Gastrocnemius medialis (tissue), 4 donors: ENCODE measurements around the gene ACSBG1. TPM values are rescaled to one million over a fixed set of nuclear protein-coding genes. Genes with fewer than 3 reads are reported as not detected.

Source experiments
- ATAC-seq, 2 donors: fragments of 150-250 bp; one replicate each; pipeline ENCODE4 v1.9.1; 2016
- DNase-seq, 2 donors: peaks; one replicate each; pipeline ENCODE4 v3.0.0-alpha.2; 2019
- H3K27ac ChIP-seq, 4 donors: fragments of 200-600 bp; sonication (generic); 1 replicate in 1 of 4; 2 replicates in 3 of 4; pipeline ENCODE4 v1.5.1; 2016 to 2018; ENCODE audit warnings: mild to moderate bottlenecking in 2 of 4, moderate library complexity in 1 of 4
- H3K27me3 ChIP-seq, 3 donors: fragments of 200-600 bp; sonication (generic) in 2 of 3; 1 replicate in 1 of 3; 2 replicates in 2 of 3; pipeline versions ENCODE4 v1.5.1 to v1.6.0; 2016 to 2019; ENCODE audit warnings: mild to moderate bottlenecking in 1 of 3, moderate library complexity in 1 of 3
- H3K36me3 ChIP-seq, 2 donors: fragments of 200-600 bp; sonication (generic) in 1 of 2; one replicate each; pipeline ENCODE4 v1.5.1; 2017 to 2018
- H3K4me1 ChIP-seq, 2 donors: fragments of 200-600 bp; sonication (generic) in 1 of 2; one replicate each; pipeline ENCODE4 v1.5.1; 2016 to 2017; ENCODE audit warnings: mild to moderate bottlenecking in 2 of 2
- H3K4me3 ChIP-seq, 4 donors: fragments of 200-600 bp; sonication (generic) in 3 of 4; 1 replicate in 1 of 4; 2 replicates in 3 of 4; pipeline ENCODE4 v1.5.1; 2016 to 2019; ENCODE audit warnings: mild to moderate bottlenecking in 2 of 4
- H3K9me3 ChIP-seq, 3 donors: fragments of 200-600 bp; sonication (generic) in 2 of 3; 1 replicate in 1 of 3; 2 replicates in 2 of 3; pipeline ENCODE4 v1.5.1; 2016 to 2019
- POLR2A ChIP-seq, 2 donors: fragments of 450-650 bp; IDR thresholded peaks; one replicate each; pipeline ENCODE4 v1.6.1; 2017; ENCODE audit warnings: antibody characterized with exemption in 2 of 2, mild to moderate bottlenecking in 2 of 2, moderate library complexity in 2 of 2
- in situ Hi-C, 4 donors: fragments of 200-750 bp; cut with MboI; loops; one replicate each; pipeline versions ENCODE4 v1.15.0 to v1.8.0; 2017; ENCODE audit warnings: low sequenced_read_pairs in 4 of 4
- intact Hi-C: fragments of 100-400 bp; cut with DNase I; formaldehyde crosslinking; loops from one replicate; pipeline ENCODE4 v1.15.1; 2023; ENCODE audit warnings: low total_unique reads
- total RNA-seq, 4 donors: library from RNA; depleted of rRNA; stranded (reverse); fragments of >200 nt; gene quantifications; one replicate each; pipeline versions ENCODE4 v1.1.0 to v1.2.3, GENCODE V29; 2016
- TF ChIP-seq, protein P1 (sequence below), 5 experiments: fragments of 450-650 bp in 3 of 5; fragments of 200-600 bp in 2 of 5; sonication (generic) in 2 of 5; IDR thresholded peaks in 4 of 5; conservative IDR thresholded peaks in 1 of 5; 1 replicate in 4 of 5; 2 replicates in 1 of 5; pipeline ENCODE4 v1.5.1; 2016 to 2019; ENCODE audit warnings: antibody characterized with exemption in 5 of 5, mild to moderate bottlenecking in 3 of 5, moderate library complexity in 3 of 5

The ACSBG1 gene
- total RNA-seq, 4 donors from 2014 or later, result 1.9 TPM; not detected in 3

DNA sequence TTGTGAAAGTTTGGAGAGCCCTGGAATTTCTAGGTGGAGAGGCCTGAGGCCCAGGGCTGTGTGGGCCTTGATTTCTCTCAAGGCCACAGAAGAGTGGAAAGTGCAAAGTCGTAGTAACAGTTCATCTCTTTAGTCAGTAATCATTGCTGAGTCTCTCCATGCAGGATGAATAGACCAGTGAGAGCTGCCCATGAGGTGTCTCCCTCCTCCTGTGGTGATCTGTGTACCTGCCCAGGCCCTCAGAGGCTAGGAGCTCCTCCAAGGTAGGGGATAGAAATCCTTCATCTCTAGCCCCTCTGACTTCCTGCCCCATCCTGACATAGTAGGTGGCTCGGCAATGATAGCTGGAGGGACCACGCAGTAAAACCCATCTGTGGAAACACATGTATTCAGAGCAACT, 92.0 kb downstream of the ACSBG1 start:
- intact Hi-C loops (loop anchor here (10.0 kb wide), 1 partner anchor 292 kb away; the partner anchor contains the start of gene IREB2), in situ Hi-C loops (loop anchor here in 2 of 4 donors (25.0 kb wide), 1 partner anchor 295 kb away; the partner anchor contains the start of gene IREB2 (in 2 of the 2))
- Histone ChIP-seq H3K36me3 (no peaks in the 10 kb centered on the region), H3K27ac (no peak overlapping the region), H3K4me3 (no peak overlapping the region), H3K27me3 (no peaks in the 10 kb centered on the region), H3K9me3 (no peaks in the 10 kb centered on the region), H3K4me1 (peaks cover 7 to 13% of the 10 kb centered on the region in 2 donors)
- no peak for DNase-seq
- TF ChIP-seq, protein P1, sequence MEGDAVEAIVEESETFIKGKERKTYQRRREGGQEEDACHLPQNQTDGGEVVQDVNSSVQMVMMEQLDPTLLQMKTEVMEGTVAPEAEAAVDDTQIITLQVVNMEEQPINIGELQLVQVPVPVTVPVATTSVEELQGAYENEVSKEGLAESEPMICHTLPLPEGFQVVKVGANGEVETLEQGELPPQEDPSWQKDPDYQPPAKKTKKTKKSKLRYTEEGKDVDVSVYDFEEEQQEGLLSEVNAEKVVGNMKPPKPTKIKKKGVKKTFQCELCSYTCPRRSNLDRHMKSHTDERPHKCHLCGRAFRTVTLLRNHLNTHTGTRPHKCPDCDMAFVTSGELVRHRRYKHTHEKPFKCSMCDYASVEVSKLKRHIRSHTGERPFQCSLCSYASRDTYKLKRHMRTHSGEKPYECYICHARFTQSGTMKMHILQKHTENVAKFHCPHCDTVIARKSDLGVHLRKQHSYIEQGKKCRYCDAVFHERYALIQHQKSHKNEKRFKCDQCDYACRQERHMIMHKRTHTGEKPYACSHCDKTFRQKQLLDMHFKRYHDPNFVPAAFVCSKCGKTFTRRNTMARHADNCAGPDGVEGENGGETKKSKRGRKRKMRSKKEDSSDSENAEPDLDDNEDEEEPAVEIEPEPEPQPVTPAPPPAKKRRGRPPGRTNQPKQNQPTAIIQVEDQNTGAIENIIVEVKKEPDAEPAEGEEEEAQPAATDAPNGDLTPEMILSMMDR (IDR thresholded peaks at IDR 0.05 in 4 of 5, conservative IDR thresholded peaks at IDR 0.05 in 1 of 5), result no peak
- no peak for TF ChIP-seq POLR2A (IDR thresholded peaks at IDR 0.05)
- ATAC-seq, result no peak

DNA sequence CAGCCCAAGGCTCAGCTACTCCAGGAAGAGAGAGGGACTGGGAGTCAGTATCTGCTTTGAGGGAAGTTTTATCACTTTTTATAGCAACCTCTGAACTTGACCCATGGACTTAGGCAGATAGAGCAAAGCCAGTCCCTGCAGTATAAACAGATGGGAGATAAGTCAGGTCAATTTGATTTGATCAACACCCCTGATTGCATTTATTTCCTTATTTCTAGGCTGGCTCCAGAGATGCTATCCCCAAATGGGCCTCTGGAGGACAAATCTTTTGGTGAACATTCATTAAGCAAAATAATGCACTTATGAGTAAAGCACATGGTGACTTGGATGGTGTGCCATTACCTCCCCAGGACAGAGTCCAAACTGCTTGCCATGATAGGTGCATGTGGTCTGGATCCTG, 94.1 kb downstream of the ACSBG1 start:
- Histone ChIP-seq H3K27me3 (no peaks in the 10 kb centered on the region), H3K36me3 (no peaks in the 10 kb centered on the region), H3K27ac (no peak overlapping the region), H3K9me3 (no peaks in the 10 kb centered on the region), H3K4me1 (no peaks in the 10 kb centered on the region), H3K4me3 (no peak overlapping the region)
- intact Hi-C loops (loop anchor here (10.0 kb wide), 1 partner anchor 295 kb away; the partner anchor contains the start of gene IREB2), in situ Hi-C loops (loop anchor here in 2 of 4 donors (25.0 kb wide), 1 partner anchor 297 kb away; the partner anchor contains the start of gene IREB2 (in 2 of the 2))
- TF ChIP-seq, protein P1 (IDR thresholded peaks at IDR 0.05 in 4 of 5, conservative IDR thresholded peaks at IDR 0.05 in 1 of 5), result no peak
- no peak for TF ChIP-seq POLR2A (IDR thresholded peaks at IDR 0.05)
- ATAC-seq (no peak), DNase-seq (no peak)

DNA sequence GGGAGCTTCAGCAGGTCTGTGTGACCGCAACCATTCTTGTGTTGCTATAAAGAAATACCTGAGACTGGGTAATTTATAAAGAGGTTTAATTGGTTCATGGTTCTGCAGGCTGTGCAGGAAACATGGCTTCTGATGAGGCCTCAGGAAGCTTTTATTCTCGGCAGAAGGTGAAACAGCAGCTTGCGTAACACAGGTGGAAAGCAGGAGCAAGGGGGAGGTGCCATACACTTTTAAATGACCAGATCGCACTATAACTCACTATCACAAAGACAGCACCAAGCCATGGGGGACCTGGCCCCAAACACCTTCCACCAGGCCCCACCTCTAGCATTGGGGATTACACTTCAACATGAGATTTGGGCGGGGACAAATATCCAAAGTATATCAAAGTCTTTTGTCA, 94.8 kb downstream of the ACSBG1 start:
- Histone ChIP-seq H3K27me3 (no peaks in the 10 kb centered on the region), H3K27ac (no peak overlapping the region), H3K4me3 (no peak overlapping the region), H3K36me3 (no peaks in the 10 kb centered on the region), H3K9me3 (no peaks in the 10 kb centered on the region), H3K4me1 (no peaks in the 10 kb centered on the region)
- intact Hi-C loops, result no loop called here
- DNase-seq, result no peak
- in situ Hi-C loops, result loop anchor here in 2 of 4 donors (25.0 kb wide), 1 partner anchor 298 kb away; the partner anchor contains the start of gene IREB2 (in 2 of the 2)
- ATAC-seq, result no peak
- no peak for TF ChIP-seq POLR2A (IDR thresholded peaks at IDR 0.05)
- TF ChIP-seq, protein P1 (IDR thresholded peaks at IDR 0.05 in 4 of 5, conservative IDR thresholded peaks at IDR 0.05 in 1 of 5), result no peak

- DNase-seq, result no peak
- Histone ChIP-seq H3K27ac (no peak overlapping the region), H3K4me3 (no peak overlapping the region), H3K27me3 (no peaks in the 10 kb centered on the region), H3K4me1 (peaks cover 19% of the 10 kb centered on the region in 2 donors), H3K9me3 (no peaks in the 10 kb centered on the region), H3K36me3 (no peaks in the 10 kb centered on the region)
- intact Hi-C loops, result loop anchor here (5.0 kb wide), 1 partner anchor 44 kb away; no protein-coding TSS in a partner anchor
- no peak for ATAC-seq
- in situ Hi-C loops, result loop anchor here in 2 of 4 donors (25.0 kb wide), 1 partner anchor 304 kb away; the partner anchor contains the start of gene IREB2 (in 2 of the 2)
- TF ChIP-seq, protein P1 (IDR thresholded peaks at IDR 0.05 in 4 of 5, conservative IDR thresholded peaks at IDR 0.05 in 1 of 5), result no peak
- TF ChIP-seq POLR2A (IDR thresholded peaks at IDR 0.05), result no peak
These were observed 100.6 kb downstream of the ACSBG1 start for GRCh38 chr15:78133801-78134200.
